Measurements from ENCODE around the gene KRTAP10-4. TPM values are rescaled to one million over a fixed set of nuclear protein-coding genes. Genes with fewer than 3 reads are reported as not detected.
A peak's percentile ranks its signal among the peaks of the same experiment; 100 is the strongest.

Gene KRTAP10-4
- total and polyA plus RNA-seq, 7 donors = not detected

DNA sequence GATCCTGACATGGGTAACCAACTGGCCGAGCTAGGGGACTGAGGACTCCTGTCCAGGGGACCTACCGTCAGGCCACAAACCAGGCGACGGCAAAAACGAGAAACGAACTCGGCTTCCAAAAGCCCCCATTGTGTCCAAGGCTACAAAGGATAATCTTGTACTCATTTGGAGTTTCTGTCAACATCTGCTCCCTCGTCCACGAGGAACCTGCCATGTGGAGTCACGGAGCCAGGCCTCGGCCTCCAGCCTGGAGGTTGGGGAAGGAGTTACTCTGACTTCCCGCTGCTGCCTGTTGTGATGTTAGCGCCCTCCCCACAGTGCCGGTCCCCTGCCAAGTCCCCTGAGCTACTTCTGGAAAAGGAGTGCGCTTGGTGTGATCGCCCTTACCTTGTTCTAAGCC lies 40.8 kb upstream of the KRTAP10-4 start:
- DNase-seq = no peak
- Histone ChIP-seq H3K4me3 (no peak overlapping the region), H3K36me3 (ENCODE audit: insufficient read depth in 1 of 2, low read depth in 1 of 2) (no peaks in the 10 kb centered on the region), H3K9me3 (no peaks in the 10 kb centered on the region), H3K27ac (no peak overlapping the region), H3K4me1 (no peaks in the 10 kb centered on the region), H3K27me3 (ENCODE audit: insufficient read depth in 3 of 3, low read length in 2 of 3) (peaks cover 0 to 18% (median 4%) of the 10 kb centered on the region in 3 donors)
- 84 to 87% (median 85%) methylated on average over 16 of the region's 16 CpGs for WGBS, 3 donors
- ATAC-seq = no peak
- no peak for TF ChIP-seq CTCF (IDR thresholded peaks at IDR 0.05)
- intact Hi-C loops (cut with DNase I) = no loop called here

- peak in 1 of 2 donors; percentile 43 for DNase-seq
- H3K27me3 ChIP-seq (ENCODE audit: insufficient read depth in 3 of 3, low read length in 2 of 3) = peaks cover 0 to 23% (median 4%) of the 10 kb centered on the region in 3 donors
- no peak overlapping the region for H3K27ac ChIP-seq
- no peak overlapping the region for H3K4me3 ChIP-seq
- intact Hi-C loops (cut with DNase I) = no loop called here
- ATAC-seq = no peak
- H3K9me3 ChIP-seq = no peaks in the 10 kb centered on the region
- TF ChIP-seq CTCF (IDR thresholded peaks at IDR 0.05) = no peak
- 81 to 82% (median 81%) methylated on average over 37 of the region's 37 CpGs for WGBS, 3 donors
- H3K4me1 ChIP-seq = no peaks in the 10 kb centered on the region
- H3K36me3 ChIP-seq (ENCODE audit: insufficient read depth in 1 of 2, low read depth in 1 of 2) = no peaks in the 10 kb centered on the region
These were observed 40.2 kb upstream of the KRTAP10-4 start for GRCh38 chr21:44533121-44533890.

GRCh38 chr21:44533891-44534627 lies 39.5 kb upstream of the KRTAP10-4 start:
- Histone ChIP-seq H3K27ac (no peak overlapping the region), H3K4me3 (no peak overlapping the region), H3K36me3 (ENCODE audit: insufficient read depth in 1 of 2, low read depth in 1 of 2) (no peaks in the 10 kb centered on the region), H3K27me3 (ENCODE audit: insufficient read depth in 3 of 3, low read length in 2 of 3) (peaks cover 0 to 20% (median 5%) of the 10 kb centered on the region in 3 donors), H3K9me3 (no peaks in the 10 kb centered on the region), H3K4me1 (no peaks in the 10 kb centered on the region)
- TF ChIP-seq CTCF (IDR thresholded peaks at IDR 0.05) = no peak
- no peak for DNase-seq
- ATAC-seq = no peak
- intact Hi-C loops (cut with DNase I) = no loop called here
- 91 to 95% (median 91%) methylated on average over 17 to 21 of the region's 21 CpGs for WGBS, 3 donors

- DNase-seq = no peak
- intact Hi-C loops (cut with DNase I) = no loop called here
- TF ChIP-seq CTCF (IDR thresholded peaks at IDR 0.05) = no peak
- Histone ChIP-seq H3K27ac (no peak overlapping the region), H3K27me3 (ENCODE audit: insufficient read depth in 3 of 3, low read length in 2 of 3) (peaks cover 0 to 20% (median 5%) of the 10 kb centered on the region in 3 donors), H3K4me1 (no peaks in the 10 kb centered on the region), H3K9me3 (no peaks in the 10 kb centered on the region), H3K4me3 (no peak overlapping the region), H3K36me3 (ENCODE audit: insufficient read depth in 1 of 2, low read depth in 1 of 2) (no peaks in the 10 kb centered on the region)
- ATAC-seq = no peak
- 91 to 97% (median 93%) methylated on average over 6 of the region's 6 CpGs for WGBS, 3 donors
These were observed 38.8 kb upstream of the KRTAP10-4 start for GRCh38 chr21:44534688-44535087.

Measured in psoas muscle (tissue), 8 donors.